Measurements from ENCODE around the gene CERS3.

Gene CERS3

GRCh38 chr15:100373120-100373896 lies 155.4 kb downstream of the CERS3 start:
- DNase-seq: no peak

GRCh38 chr15:100372739-100373119 lies 156.0 kb downstream of the CERS3 start:
- DNase-seq: no peak

DNA sequence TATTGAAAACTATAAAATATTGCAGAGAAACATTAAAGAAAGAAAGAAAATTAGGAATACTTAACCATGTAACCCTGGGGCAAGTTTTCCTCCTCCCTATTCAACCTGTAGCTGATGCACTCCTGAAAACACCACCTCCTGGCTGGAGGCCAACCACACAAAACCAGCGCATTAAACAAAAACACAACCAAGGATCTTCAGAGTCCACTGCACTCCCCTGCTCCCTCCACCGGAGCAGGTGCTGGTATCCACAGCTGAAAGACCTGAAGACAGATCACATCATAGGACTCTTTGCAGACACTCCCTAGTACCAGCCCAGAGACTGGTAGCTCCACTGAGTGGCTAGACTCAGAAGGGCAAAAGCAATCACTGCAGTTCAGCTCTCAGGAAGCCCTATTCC lies 173.4 kb downstream of the CERS3 start:
- DNase-seq: no peak

- DNase-seq: no peak
Measured at GRCh38 chr15:100353449-100353848, 175.3 kb downstream of the CERS3 start.

DNA sequence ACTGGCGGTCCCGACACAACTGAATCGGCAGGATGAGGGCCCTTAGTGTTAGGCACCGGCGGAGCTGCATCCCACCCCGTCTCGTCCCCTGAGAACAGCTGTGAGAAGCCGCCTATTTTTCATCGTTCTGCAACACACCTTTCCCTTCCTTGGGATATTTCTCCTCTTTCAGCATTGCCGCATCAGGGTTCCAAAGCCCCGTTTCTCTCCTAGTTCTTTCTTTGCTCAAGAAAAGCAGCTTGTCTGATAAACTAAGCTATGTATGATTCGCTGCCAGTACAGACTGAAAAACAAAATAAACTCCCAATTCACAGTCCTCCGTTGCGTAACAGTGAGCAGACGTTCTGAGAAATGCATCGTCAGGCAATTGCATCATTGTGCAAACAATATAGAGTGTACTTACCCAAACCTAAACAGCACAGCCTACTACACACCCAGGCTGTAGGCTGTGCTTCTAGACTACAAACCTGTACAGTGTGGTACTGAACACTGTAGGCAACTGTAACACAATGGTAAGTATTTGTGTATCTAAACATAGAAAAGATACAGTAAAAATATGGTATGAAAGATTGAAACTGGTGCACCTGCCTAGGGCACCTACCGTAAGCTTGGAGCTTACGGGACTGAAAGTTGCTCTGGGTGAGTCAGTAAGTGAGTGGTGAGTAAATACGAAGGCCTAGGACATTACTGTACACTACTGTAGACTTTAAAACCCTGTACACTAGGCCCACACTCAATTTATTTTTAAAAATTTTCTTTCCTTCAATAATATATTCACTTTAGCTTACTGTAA lies 178.1 kb downstream of the CERS3 start:
- DNase-seq: no peak

Measured in activated CD4-positive, alpha-beta T cell treated with anti-CD3 and anti-CD28 coated beads, Interleukin-2, amount 50 U/mL, for 4 hours (primary cell).